ENCODE results near the gene RHOB. TPM values are rescaled to one million over a fixed set of nuclear protein-coding genes. Genes with fewer than 3 reads are reported as not detected.

RHOB gene
- total RNA-seq, 1 experiment from 2014 or later = 38.9 TPM

GRCh38 chr2:20483194-20483895 is 36.5 kb downstream of the RHOB start:
- ChIA-PET POLR2A (no interaction called here), CTCF (interaction anchor here (0.7 kb wide), 1 partner anchor 9 kb away, joined by 6 read pairs; no protein-coding TSS in a partner anchor)
- no peak for DNase-seq (ENCODE audit: low read depth, low spot score)
- Histone ChIP-seq H3K4me1 (ENCODE audit: control insufficient read depth, insufficient read depth, low read length) (no peaks in the 10 kb centered on the region; the same call in 1 of the 2 replicates), H3K27me3 (ENCODE audit: control insufficient read depth, insufficient read depth, low read length) (no peaks in the 10 kb centered on the region), H3K4me3 (ENCODE audit: low read depth in 2 of 2, low read length in 2 of 2) (no peak overlapping the region), H3K36me3 (ENCODE audit: control insufficient read depth, insufficient read depth, low read length) (no peaks in the 10 kb centered on the region), H3K9me3 (ENCODE audit: control insufficient read depth, insufficient read depth, low read depth, low read length) (no peaks in the 10 kb centered on the region), H3K27ac (ENCODE audit: low read length) (no peak overlapping the region)
- TF ChIP-seq REST (IDR thresholded peaks at IDR 0.05; ENCODE audit: insufficient read depth in 1 of 2, low read depth in 2 of 2, low read length in 1 of 2) (no peak), TCF7L2 (IDR thresholded peaks at IDR 0.05; ENCODE audit: low read depth, low read length) (no peak), POLR2AphosphoS5 (IDR thresholded peaks at IDR 0.05; ENCODE audit: low read depth, low read length) (no peak), CTCF (IDR thresholded peaks at IDR 0.05) (no peak), SIN3A (IDR thresholded peaks at IDR 0.05; ENCODE audit: borderline replicate concordance, insufficient read depth, low read depth, low read length) (no peak)
- BruUV-seq (replicated peaks) = no TSS peak
- in situ Hi-C loops (cut with HindIII; ENCODE audit: low pct_unique_long_range_greater_than_20kb, low sequenced_read_pairs) = no loop called here
- intact Hi-C loops (cut with micrococcal nuclease; ENCODE audit: unreplicated experiment) = no loop called here
- ATAC-seq = no peak

- in situ Hi-C loops (cut with HindIII; ENCODE audit: low pct_unique_long_range_greater_than_20kb, low sequenced_read_pairs) = no loop called here
- BruUV-seq (replicated peaks) = no TSS peak
- CTCF ChIA-PET = no interaction called here
These were observed 37.3 kb downstream of the RHOB start for GRCh38 chr2:20484034-20484617.

More at GRCh38 chr2:20484034-20484617, 37.3 kb downstream of the RHOB start:
- Histone ChIP-seq H3K4me1 (ENCODE audit: control insufficient read depth, insufficient read depth, low read length) (no peaks in the 10 kb centered on the region; the same call in 1 of the 2 replicates), H3K27ac (ENCODE audit: low read length) (no peak overlapping the region), H3K4me3 (ENCODE audit: low read depth in 2 of 2, low read length in 2 of 2) (no peak overlapping the region), H3K9me3 (ENCODE audit: control insufficient read depth, insufficient read depth, low read depth, low read length) (no peaks in the 10 kb centered on the region), H3K36me3 (ENCODE audit: control insufficient read depth, insufficient read depth, low read length) (no peaks in the 10 kb centered on the region), H3K27me3 (ENCODE audit: control insufficient read depth, insufficient read depth, low read length) (no peaks in the 10 kb centered on the region)
- ATAC-seq (no peak), DNase-seq (ENCODE audit: low read depth, low spot score) (no peak)
- POLR2A ChIA-PET = no interaction called here
- no peak for TF ChIP-seq SIN3A (IDR thresholded peaks at IDR 0.05; ENCODE audit: borderline replicate concordance, insufficient read depth, low read depth, low read length)
- TF ChIP-seq REST (IDR thresholded peaks at IDR 0.05; ENCODE audit: insufficient read depth in 1 of 2, low read depth in 2 of 2, low read length in 1 of 2) = no peak
- TF ChIP-seq TCF7L2 (IDR thresholded peaks at IDR 0.05; ENCODE audit: low read depth, low read length) = no peak
- TF ChIP-seq CTCF (IDR thresholded peaks at IDR 0.05) = no peak
- no peak for TF ChIP-seq POLR2AphosphoS5 (IDR thresholded peaks at IDR 0.05; ENCODE audit: low read depth, low read length)
- intact Hi-C loops (cut with micrococcal nuclease; ENCODE audit: unreplicated experiment) = no loop called here

Measured in Panc1 (cell line).